Measurements from ENCODE around the gene RET. TPM values are rescaled to one million over a fixed set of nuclear protein-coding genes. Genes with fewer than 3 reads are reported as not detected.

Gene RET
- total RNA-seq, 3 donors from 2014 or later (not counting 1 experiment from before 2014, with no cell fraction given) = 0.16 TPM; not detected in 2

GRCh38 chr10:43078175-43078985 lies 1.5 kb downstream of the RET start:
- peaks cover 11% of the 10 kb centered on the region for H3K4me1 ChIP-seq (ENCODE audit: control insufficient read depth, insufficient read depth, low read length)
- ATAC-seq (no peak), DNase-seq (no peak)
- no peak overlapping the region for H3K27ac Mint-ChIP-seq
- 56% methylated on average over 14 of the region's 14 CpGs for WGBS (ENCODE audit: insufficient coverage)
- H3K9me3 ChIP-seq (ENCODE audit: control insufficient read depth, insufficient read depth, low read length) = no peaks in the 10 kb centered on the region
- peak overlapping the region; percentile 60 for H3K4me3 Mint-ChIP-seq
- H3K4me1 Mint-ChIP-seq = peaks cover 0 to 11% of the 10 kb centered on the region in 2 donors
- H3K27ac ChIP-seq (ENCODE audit: low read length) = no peak overlapping the region
- TF ChIP-seq, protein P1, sequence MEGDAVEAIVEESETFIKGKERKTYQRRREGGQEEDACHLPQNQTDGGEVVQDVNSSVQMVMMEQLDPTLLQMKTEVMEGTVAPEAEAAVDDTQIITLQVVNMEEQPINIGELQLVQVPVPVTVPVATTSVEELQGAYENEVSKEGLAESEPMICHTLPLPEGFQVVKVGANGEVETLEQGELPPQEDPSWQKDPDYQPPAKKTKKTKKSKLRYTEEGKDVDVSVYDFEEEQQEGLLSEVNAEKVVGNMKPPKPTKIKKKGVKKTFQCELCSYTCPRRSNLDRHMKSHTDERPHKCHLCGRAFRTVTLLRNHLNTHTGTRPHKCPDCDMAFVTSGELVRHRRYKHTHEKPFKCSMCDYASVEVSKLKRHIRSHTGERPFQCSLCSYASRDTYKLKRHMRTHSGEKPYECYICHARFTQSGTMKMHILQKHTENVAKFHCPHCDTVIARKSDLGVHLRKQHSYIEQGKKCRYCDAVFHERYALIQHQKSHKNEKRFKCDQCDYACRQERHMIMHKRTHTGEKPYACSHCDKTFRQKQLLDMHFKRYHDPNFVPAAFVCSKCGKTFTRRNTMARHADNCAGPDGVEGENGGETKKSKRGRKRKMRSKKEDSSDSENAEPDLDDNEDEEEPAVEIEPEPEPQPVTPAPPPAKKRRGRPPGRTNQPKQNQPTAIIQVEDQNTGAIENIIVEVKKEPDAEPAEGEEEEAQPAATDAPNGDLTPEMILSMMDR (IDR thresholded peaks at IDR 0.05) = no peak
- no peaks in the 10 kb centered on the region for H3K36me3 ChIP-seq (ENCODE audit: control insufficient read depth, insufficient read depth, low read length)
- intact Hi-C loops (cut with micrococcal nuclease) = no loop called here
- peaks cover 13 to 34% of the 10 kb centered on the region in 2 donors for H3K27me3 Mint-ChIP-seq (ENCODE audit: low read depth in 2 of 2)
- no peak overlapping the region for H3K4me3 ChIP-seq (ENCODE audit: low read length)
- H3K27me3 ChIP-seq (ENCODE audit: control insufficient read depth, insufficient read depth, low read length) = peaks cover 12% of the 10 kb centered on the region
- no peaks in the 10 kb centered on the region for H3K9me3 Mint-ChIP-seq
- H3K36me3 Mint-ChIP-seq = no peaks in the 10 kb centered on the region

DNA sequence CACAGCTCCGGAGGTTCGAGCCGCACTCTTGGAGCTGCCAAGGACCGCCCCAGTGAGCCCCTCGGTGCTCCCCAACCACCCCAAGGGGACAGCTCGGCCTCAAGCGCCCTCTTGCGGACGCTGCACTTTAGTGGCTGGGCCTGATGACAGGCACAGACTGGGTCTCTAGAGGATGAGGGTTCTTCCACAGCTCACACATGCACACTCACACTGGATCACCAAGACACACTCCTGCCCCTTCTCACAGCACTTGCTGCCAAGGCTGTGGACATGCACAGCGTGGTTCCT lies 2.1 kb downstream of the RET start:
- WGBS (ENCODE audit: insufficient coverage) = 56% methylated on average over 10 of the region's 10 CpGs
- intact Hi-C loops (cut with micrococcal nuclease) = no loop called here
- H3K9me3 Mint-ChIP-seq = no peaks in the 10 kb centered on the region
- ATAC-seq = no peak
- DNase-seq = peak in 1 of 2 donors; percentile 23
- Histone ChIP-seq H3K27ac (ENCODE audit: low read length) (no peak overlapping the region), H3K27me3 (ENCODE audit: control insufficient read depth, insufficient read depth, low read length) (peaks cover 12% of the 10 kb centered on the region), H3K36me3 (ENCODE audit: control insufficient read depth, insufficient read depth, low read length) (no peaks in the 10 kb centered on the region), H3K9me3 (ENCODE audit: control insufficient read depth, insufficient read depth, low read length) (no peaks in the 10 kb centered on the region), H3K4me1 (ENCODE audit: control insufficient read depth, insufficient read depth, low read length) (peaks cover 11% of the 10 kb centered on the region), H3K4me3 (ENCODE audit: low read length) (no peak overlapping the region)
- no peaks in the 10 kb centered on the region for H3K36me3 Mint-ChIP-seq
- TF ChIP-seq, protein P1 (IDR thresholded peaks at IDR 0.05) = no peak
- H3K4me1 Mint-ChIP-seq = peaks cover 0 to 11% of the 10 kb centered on the region in 2 donors
- H3K4me3 Mint-ChIP-seq = peak overlapping the region; percentile 37
- peaks cover 13 to 34% of the 10 kb centered on the region in 2 donors for H3K27me3 Mint-ChIP-seq (ENCODE audit: low read depth in 2 of 2)
- no peak overlapping the region for H3K27ac Mint-ChIP-seq

- Mint-ChIP-seq H3K4me3 (no peak overlapping the region), H3K36me3 (no peaks in the 10 kb centered on the region), H3K4me1 (peaks cover 0 to 11% of the 10 kb centered on the region in 2 donors), H3K27me3 (ENCODE audit: low read depth in 2 of 2) (peaks cover 13 to 38% of the 10 kb centered on the region in 2 donors), H3K27ac (no peak overlapping the region), H3K9me3 (no peaks in the 10 kb centered on the region)
- Histone ChIP-seq H3K4me1 (ENCODE audit: control insufficient read depth, insufficient read depth, low read length) (peaks cover 11% of the 10 kb centered on the region), H3K27me3 (ENCODE audit: control insufficient read depth, insufficient read depth, low read length) (peaks cover 12% of the 10 kb centered on the region), H3K4me3 (ENCODE audit: low read length) (no peak overlapping the region), H3K27ac (ENCODE audit: low read length) (no peak overlapping the region), H3K9me3 (ENCODE audit: control insufficient read depth, insufficient read depth, low read length) (no peaks in the 10 kb centered on the region), H3K36me3 (ENCODE audit: control insufficient read depth, insufficient read depth, low read length) (no peaks in the 10 kb centered on the region)
- ATAC-seq = no peak
- intact Hi-C loops (cut with micrococcal nuclease) = no loop called here
- TF ChIP-seq, protein P1 (IDR thresholded peaks at IDR 0.05) = no peak
- no peak for DNase-seq
- 48% methylated on average over 3 of the region's 3 CpGs for WGBS (ENCODE audit: insufficient coverage)
These were observed 3.0 kb downstream of the RET start for GRCh38 chr10:43079856-43080255.

DNA sequence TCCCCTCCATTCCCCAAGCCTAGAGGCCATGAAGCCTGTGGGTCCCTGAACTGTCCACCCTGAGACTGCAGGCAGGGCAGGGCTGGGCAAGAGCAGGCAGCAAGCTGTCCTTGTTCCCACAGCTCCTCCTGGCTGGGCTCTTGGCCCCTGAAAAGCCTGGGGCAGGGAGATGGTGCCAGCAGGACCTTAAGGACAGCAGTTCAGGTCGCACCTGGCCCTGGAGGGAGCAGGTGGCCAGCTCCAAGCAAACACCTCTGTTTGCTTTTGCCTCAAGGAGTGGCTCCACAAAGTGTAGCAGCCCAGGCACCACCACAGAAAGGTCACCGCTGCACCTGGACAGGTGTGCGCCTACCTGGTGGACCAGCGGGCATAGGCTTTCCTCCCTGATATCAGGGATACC lies 5.2 kb downstream of the RET start:
- WGBS (ENCODE audit: insufficient coverage) = 84% methylated on average over 4 of the region's 4 CpGs
- TF ChIP-seq, protein P1 (IDR thresholded peaks at IDR 0.05) = no peak
- H3K36me3 ChIP-seq (ENCODE audit: control insufficient read depth, insufficient read depth, low read length) = no peaks in the 10 kb centered on the region
- ATAC-seq = no peak
- Mint-ChIP-seq H3K27me3 (ENCODE audit: low read depth in 2 of 2) (peaks cover 13 to 30% of the 10 kb centered on the region in 2 donors), H3K36me3 (no peaks in the 10 kb centered on the region), H3K4me1 (peaks cover 0 to 3% of the 10 kb centered on the region in 2 donors), H3K4me3 (no peak overlapping the region), H3K9me3 (no peaks in the 10 kb centered on the region), H3K27ac (no peak overlapping the region)
- DNase-seq = no peak
- peaks cover 5% of the 10 kb centered on the region for H3K4me1 ChIP-seq (ENCODE audit: control insufficient read depth, insufficient read depth, low read length)
- intact Hi-C loops (cut with micrococcal nuclease) = no loop called here
- H3K27ac ChIP-seq (ENCODE audit: low read length) = no peak overlapping the region
- peaks cover 7% of the 10 kb centered on the region for H3K27me3 ChIP-seq (ENCODE audit: control insufficient read depth, insufficient read depth, low read length)
- no peak overlapping the region for H3K4me3 ChIP-seq (ENCODE audit: low read length)
- H3K9me3 ChIP-seq (ENCODE audit: control insufficient read depth, insufficient read depth, low read length) = no peaks in the 10 kb centered on the region
